ENCODE data around the gene TMPO. TPM values are rescaled to one million over a fixed set of nuclear protein-coding genes. Genes with fewer than 3 reads are reported as not detected.
A peak's percentile ranks its signal among the peaks of the same experiment; 100 is the strongest.
"Not testable (repeated sequence)": the region's sequence is repeated elsewhere in the genome, so short reads cannot be mapped to it uniquely, and the experiment has no call there.

The TMPO gene
- total RNA-seq, 1 donor from 2014 or later: 143 TPM

GRCh38 chr12:98579347-98579746 is 64.0 kb downstream of the TMPO start:
- no peak for DNase-seq

DNA sequence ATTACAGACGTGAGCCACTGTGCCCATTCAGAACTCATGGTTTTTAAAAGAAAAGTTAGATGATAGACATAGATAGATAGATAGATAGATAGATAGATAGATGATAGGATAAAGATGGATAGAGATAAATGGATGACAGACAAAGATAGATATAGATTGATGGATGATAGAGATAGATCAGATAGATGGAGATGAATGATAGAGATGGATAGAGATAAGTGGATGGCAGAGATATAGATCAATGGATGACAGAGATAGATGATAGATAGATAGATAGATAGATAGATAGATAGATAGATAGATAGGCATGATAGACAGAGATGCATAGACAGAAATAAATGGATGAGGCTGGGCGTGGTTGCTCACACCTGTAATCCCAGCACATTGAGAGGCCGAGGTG is 64.4 kb downstream of the TMPO start:
- no peak for DNase-seq

DNA sequence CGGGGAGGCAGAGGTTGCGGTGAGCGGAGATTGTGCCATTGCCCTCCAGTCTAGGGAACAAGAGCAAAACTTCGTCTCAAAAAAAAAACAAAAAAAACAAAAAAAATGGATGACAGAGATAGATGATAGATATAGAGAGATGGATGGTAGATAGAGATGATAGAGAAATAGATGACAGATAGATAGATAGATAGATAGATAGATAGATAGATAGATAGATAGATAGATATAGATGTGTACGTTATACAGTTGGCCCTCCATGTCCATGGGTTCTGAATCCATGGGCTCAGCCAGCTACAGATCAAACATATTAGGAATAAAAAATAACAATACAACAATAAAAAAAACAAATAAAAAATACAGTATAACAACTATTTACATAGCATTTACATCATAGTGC is 65.3 kb downstream of the TMPO start:
- DNase-seq: no peak

DNA sequence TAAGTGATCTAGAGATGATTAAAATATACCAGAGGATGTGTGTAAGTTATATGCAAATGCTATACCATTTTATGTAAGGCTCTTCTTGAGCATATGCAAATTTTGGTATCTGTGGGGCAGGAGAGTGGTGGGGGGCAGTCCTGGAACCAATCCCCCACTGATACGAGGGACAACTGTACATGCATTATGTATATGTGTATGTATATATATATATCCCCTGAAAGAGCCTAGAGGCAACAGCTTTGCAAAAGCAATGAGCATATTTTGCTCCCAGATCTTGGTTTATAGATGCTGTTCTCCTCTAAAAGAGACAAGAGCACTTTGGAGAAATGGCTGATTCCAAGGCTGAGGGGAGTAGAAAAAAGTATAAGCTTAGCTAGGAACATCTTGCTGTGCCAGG is 65.7 kb downstream of the TMPO start:
- DNase-seq: no peak

DNA sequence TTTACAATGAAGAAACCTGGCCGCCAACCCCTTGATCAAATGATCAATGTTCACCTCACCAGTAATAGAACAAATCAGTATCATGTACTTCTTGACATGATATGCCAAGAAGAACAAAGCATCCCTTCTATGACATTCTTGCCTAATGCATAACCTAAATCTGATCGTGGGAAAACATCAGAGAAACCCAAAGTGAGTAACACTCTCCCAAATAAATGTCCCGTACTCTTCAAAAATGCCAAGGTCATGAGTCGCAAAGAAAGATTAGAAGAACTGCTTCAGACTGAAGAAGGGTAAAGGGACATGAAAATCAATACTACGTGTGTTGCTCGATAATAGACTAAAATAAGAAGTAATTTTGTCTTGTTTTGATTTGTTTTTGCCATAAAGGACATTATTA is 66.7 kb downstream of the TMPO start:
- DNase-seq: no peak

DNA sequence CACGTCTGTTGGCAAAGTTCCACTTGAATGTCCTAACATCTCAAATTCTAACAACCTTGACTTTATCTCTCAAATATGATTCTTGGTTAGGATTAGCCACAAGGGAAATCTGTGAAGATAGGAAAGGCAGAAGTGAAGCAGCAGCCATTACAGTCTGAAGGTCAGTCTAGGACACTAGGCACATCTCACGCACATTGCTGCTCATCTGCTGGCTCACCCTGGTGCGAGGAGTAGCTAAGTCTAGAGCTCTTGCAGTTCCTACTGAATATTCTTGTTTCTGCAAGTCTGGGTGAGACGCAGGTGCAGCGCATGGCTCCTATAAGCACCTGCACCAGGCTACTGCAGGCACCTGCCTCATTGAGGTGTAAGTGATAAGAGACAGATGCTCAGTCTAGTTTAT is 71.7 kb downstream of the TMPO start:
- DNase-seq: no peak

DNA sequence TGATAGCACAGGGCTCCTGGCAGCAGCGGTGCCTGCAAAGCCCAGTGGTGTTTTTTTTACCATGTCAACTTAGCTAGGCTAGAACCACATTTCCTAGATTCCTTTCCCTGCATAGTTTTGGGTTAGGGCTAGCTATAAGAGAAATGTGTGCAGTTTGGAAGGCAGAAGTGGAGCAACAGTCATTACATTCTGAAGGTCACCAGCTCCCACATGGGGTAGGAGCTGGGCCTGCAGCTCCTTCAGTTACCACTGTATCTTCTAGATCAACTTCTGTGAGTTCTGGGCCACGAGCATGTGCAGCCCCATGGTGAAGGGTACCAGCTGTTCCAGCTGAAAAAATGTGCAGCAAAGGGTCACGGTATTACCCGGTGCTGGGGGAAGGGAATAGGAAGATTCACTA is 75.8 kb downstream of the TMPO start:
- DNase-seq: no peak

DNA sequence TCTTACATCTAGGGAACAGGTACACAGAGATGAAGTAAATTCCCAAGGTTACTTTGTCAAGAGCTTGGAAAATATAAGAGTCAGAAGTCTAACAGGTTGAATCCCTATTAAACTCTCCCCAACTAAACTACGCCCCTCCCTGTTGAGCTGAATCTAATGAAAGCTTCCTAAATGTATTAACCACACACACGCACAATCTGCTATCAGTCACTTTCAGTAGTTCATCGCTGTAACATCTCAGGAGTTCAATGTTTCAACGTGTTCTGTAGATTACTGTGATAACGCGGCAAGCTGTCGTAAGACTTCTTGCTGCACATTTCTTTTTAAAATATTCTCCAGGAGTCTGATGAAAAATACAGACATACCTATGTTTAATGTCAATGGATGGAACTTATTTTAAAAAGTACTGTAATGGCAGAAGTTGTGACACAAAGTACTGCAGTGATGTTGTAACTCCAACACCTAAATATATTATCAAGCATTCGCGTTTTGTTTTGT is 77.5 kb downstream of the TMPO start:
- no peak for DNase-seq

DNA sequence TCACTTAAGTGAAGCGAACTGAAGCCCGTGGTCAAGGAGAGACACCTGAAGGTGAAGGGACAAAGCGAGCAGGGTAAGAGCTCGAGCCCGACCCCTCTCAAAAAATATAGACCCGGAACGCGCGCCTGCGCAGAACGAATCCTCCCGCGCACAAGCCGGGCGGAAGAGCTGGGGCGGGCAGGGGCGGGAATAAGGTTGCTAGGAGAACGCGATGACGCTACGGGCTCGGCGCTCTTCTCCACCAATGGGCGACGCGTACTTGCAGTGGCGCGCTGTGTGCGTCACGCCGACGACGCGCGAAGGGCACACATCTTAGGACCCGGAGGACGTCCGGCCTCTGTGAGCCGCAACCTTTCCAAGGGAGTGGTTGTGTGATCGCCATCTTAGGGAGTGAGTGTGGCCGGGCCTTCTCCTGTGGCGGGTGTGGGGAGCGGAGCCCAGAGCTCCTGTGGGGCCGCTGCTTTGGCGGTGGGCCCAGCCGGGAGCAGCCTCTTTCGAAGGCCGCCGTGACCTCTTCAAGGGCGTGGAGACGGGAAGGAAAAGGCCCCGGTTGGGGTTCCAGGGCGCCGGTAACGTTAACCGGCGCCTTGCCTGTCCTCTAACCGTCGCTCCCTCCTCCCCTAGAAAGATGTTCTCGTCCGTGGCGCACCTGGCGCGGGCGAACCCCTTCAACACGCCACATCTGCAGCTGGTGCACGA is 78.1 kb downstream of the TMPO start, which contains the start of gene SLC25A3:
Gene SLC25A3, plus strand, starts transcription at position 336 of the 699 bp plus-strand sequence. Its CDS starts 293 bp downstream, at position 629.
- peak; percentile 99 for DNase-seq

DNA sequence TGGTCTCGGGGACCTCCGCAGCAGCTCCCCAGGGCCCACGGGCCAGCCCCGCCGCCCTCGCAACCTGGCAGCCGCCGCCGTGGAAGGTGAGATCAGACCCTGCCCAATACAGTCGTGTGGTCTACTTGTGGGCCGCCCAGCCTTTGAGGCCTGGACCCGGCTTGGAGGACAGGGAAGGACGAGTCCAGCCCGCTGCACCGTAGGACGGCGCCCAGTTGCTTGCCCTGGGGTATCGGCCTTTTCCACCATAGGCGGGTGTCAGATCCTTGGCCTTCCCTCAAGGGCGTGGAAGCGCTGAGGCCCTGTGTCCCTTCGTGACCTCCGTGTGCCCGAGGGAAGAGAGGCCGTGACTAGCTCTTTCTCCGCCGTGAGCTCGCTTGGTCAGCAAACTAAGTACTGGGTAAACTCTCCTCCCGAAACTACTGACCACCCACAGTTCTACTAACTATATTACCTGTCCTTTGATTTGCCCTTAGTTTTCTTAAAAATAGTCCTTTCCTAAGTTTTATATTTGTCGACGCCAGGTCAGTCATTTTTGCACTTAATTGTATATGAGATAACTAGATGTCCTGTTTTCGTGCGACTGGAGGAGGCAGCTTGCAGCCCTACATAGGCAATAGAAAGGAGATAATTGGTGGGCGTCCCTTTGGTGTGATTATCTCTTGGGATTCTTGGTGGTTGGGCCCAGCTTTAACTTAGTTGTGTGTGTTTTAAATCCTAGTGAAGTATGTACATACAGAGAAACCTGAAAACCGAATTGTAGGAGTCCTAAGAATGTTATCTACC is 78.9 kb downstream of the TMPO start:
- peak; percentile 43 for DNase-seq

DNA sequence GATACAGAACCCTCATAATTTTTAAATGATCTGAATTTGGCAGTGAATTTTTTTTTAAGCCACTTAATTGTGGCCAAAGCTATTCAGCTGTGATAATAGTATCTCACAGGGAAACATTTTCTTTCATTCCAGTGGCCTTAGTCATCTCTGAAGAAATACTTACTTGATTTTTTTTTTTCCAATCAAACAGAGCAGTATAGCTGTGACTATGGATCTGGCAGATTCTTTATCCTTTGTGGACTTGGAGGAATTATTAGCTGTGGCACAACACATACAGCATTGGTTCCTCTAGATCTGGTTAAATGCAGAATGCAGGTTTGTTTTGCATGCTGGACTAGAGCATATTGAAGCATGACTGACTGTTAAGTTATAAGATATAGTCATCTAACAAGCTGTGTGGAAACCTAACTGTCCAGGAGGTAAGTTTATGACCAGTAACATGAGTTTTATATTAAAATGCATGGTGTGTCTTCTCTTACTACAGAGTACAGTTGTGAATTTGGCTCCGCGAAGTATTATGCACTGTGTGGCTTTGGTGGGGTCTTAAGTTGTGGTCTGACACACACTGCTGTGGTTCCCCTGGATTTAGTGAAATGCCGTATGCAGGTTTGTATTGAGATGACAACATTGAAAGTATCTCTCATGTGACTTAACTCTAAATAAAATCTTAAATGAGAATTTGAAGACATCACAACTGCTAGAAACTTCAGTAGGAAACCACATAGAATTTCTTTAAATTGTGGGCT is 80.0 kb downstream of the TMPO start:
- DNase-seq: peak; percentile 66

GRCh38 chr12:98597313-98597712 is 81.9 kb downstream of the TMPO start:
- DNase-seq: not testable (repeated sequence)

Other genes with a start within 250 kb of the TMPO start
- gene SLC25A3, start 78.1 kb downstream of the TMPO start, total RNA-seq: 657 and 845 TPM in 2 replicates
- gene IKBIP, start 129.2 kb downstream of the TMPO start, total RNA-seq: 44.4 and 51.6 TPM in 2 replicates
- 29.1 and 37.3 TPM in 2 replicates for gene APAF1, start 129.7 kb downstream of the TMPO start, total RNA-seq

Measured in dermis blood vessel endothelial cell (primary cell).